ENCODE data around the gene SEMA4B.
"Not testable (repeated sequence)": the region's sequence is repeated elsewhere in the genome, so short reads cannot be mapped to it uniquely, and the experiment has no call there.

SEMA4B gene

GRCh38 chr15:90201130-90201943 lies at the start of gene SEMA4B:
SEMA4B (plus strand) TSS chr15:90201330; CDS start chr15:90201579, 249 bp downstream.
- no peak for DNase-seq

GRCh38 chr15:90151989-90152645 lies 49.0 kb upstream of the SEMA4B start:
- no peak for DNase-seq

- no peak for DNase-seq
Observed at GRCh38 chr15:90153658-90154057, 47.5 kb upstream of the SEMA4B start.

GRCh38 chr15:90154246-90154645 lies 46.9 kb upstream of the SEMA4B start:
- DNase-seq: no peak

GRCh38 chr15:90154861-90155626 lies 46.1 kb upstream of the SEMA4B start:
- DNase-seq: no peak

GRCh38 chr15:90159213-90159612 lies 41.9 kb upstream of the SEMA4B start:
- no peak for DNase-seq

GRCh38 chr15:90160781-90161727 lies 40.1 kb upstream of the SEMA4B start:
- peak; percentile 70 for DNase-seq

- no peak for DNase-seq
Observed at GRCh38 chr15:90161950-90162361, 39.2 kb upstream of the SEMA4B start.

- no peak for DNase-seq
Observed at GRCh38 chr15:90162956-90163355, 38.2 kb upstream of the SEMA4B start.

GRCh38 chr15:90164239-90164638 lies 36.9 kb upstream of the SEMA4B start:
- not testable (repeated sequence) for DNase-seq

GRCh38 chr15:90165157-90165556 lies 36.0 kb upstream of the SEMA4B start:
- DNase-seq: no peak

GRCh38 chr15:90165659-90166489 lies 35.3 kb upstream of the SEMA4B start:
- no peak for DNase-seq

- DNase-seq: no peak
Observed at GRCh38 chr15:90167121-90167520, 34.0 kb upstream of the SEMA4B start.

- no peak for DNase-seq
Observed at GRCh38 chr15:90171623-90172022, 29.5 kb upstream of the SEMA4B start.

GRCh38 chr15:90173372-90173771 lies 27.8 kb upstream of the SEMA4B start:
- no peak for DNase-seq

GRCh38 chr15:90174140-90174875 lies 26.8 kb upstream of the SEMA4B start:
- DNase-seq: no peak

- DNase-seq: no peak
Observed at GRCh38 chr15:90177012-90177411, 24.1 kb upstream of the SEMA4B start.

- no peak for DNase-seq
Observed at GRCh38 chr15:90178468-90179435, 22.4 kb upstream of the SEMA4B start.

GRCh38 chr15:90181776-90182175 lies 19.4 kb upstream of the SEMA4B start:
- no peak for DNase-seq
